ENCODE measurements around the gene HAP1.

- TF ChIP-seq CTCF (conservative IDR thresholded peaks at IDR 0.05; ENCODE audit: low read length) (no peak), EZH2phosphoT487 (IDR thresholded peaks at IDR 0.05; ENCODE audit: borderline replicate concordance, low read depth, low read length) (no peak)
These were observed 6.4 kb downstream of the HAP1 start for GRCh38 chr17:41728056-41728455.

All from OCI-LY7 (cell line).